GM19397 (cell line): ENCODE measurements around the gene ROBO3.

Experiments
- ATAC-seq: cut with Tn5 transposase; IDR thresholded peaks from one replicate; pipeline ENCODE4 v1.9.1; 2021; ENCODE audit warnings: mild to moderate bottlenecking, moderate library complexity; ENCODE audit not compliant: unreplicated experiment

Gene ROBO3

GRCh38 chr11:124917115-124917637, 51.9 kb downstream of the ROBO3 start:
- ATAC-seq: no peak

GRCh38 chr11:124918950-124919349, 53.7 kb downstream of the ROBO3 start, which contains the start of gene HEPN1:
TSS of gene HEPN1 (plus strand) at chr11:124919250.
- no peak for ATAC-seq

GRCh38 chr11:124919898-124920297, 54.7 kb downstream of the ROBO3 start:
- no peak for ATAC-seq

- no peak for ATAC-seq
These were observed 55.1 kb downstream of the ROBO3 start for GRCh38 chr11:124920356-124920755.

- peak; percentile 64 for ATAC-seq
These were observed 55.8 kb downstream of the ROBO3 start for GRCh38 chr11:124920870-124921609.

- ATAC-seq: no peak
These were observed 57.6 kb downstream of the ROBO3 start for GRCh38 chr11:124922831-124923230.

- ATAC-seq: no peak
These were observed 58.1 kb downstream of the ROBO3 start for GRCh38 chr11:124923296-124923695.

- ATAC-seq: no peak
These were observed 63.9 kb downstream of the ROBO3 start for GRCh38 chr11:124928942-124929665.

- ATAC-seq: no peak
These were observed 65.6 kb downstream of the ROBO3 start for GRCh38 chr11:124930799-124931198.
